ENCODE data around the gene PHF21A.
"Not testable (repeated sequence)": the region's sequence is repeated elsewhere in the genome, so short reads cannot be mapped to it uniquely, and the experiment has no call there.

Gene PHF21A

DNA sequence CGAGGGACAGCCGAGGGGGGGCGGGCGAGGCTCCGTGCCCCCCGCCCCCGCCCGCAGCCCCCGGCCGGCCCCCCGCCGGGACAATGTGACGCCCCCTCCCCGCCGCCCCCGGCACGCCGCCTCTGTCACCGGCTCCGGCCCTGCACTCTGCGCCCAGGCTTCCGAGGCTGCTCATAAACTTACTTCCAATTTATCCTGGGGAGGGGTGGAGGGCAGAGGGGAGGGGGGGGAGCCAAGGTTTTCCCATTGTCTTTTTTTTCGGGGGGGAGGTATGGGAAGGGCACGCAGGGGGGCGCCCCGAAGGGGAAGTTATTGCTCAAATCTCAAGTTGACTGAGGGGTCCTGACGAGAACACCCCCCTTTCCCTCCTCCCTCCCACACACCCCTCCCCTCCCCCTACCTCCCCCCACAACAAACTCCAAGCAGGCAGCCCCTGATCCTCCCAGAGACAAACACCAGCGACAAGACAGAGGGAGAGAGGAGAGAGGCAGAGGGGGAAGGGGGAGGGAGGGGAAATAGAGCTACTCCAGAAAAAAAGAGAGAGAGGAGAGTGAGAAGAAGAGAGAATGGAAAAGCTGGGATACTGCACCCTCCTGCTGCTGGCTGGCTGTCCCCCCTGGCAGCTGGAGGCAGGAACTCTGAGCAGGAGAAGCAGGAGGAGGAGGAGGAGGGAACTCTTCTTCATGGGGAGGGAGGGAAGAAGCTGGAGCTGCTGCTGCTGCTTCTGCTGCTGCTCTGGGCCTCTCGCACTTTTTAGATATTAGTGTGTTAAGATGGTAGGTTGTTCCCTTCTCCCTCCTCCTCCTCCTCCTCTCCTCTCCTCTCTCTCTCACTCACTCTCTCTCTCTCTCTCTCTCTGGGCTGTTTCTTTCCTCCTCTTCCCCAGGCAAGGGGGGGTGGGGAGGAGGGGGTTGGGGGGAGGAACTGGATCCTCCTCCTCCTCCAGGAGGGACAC, 631 bp downstream of the PHF21A start:
- peak; percentile 24 for DNase-seq

DNA sequence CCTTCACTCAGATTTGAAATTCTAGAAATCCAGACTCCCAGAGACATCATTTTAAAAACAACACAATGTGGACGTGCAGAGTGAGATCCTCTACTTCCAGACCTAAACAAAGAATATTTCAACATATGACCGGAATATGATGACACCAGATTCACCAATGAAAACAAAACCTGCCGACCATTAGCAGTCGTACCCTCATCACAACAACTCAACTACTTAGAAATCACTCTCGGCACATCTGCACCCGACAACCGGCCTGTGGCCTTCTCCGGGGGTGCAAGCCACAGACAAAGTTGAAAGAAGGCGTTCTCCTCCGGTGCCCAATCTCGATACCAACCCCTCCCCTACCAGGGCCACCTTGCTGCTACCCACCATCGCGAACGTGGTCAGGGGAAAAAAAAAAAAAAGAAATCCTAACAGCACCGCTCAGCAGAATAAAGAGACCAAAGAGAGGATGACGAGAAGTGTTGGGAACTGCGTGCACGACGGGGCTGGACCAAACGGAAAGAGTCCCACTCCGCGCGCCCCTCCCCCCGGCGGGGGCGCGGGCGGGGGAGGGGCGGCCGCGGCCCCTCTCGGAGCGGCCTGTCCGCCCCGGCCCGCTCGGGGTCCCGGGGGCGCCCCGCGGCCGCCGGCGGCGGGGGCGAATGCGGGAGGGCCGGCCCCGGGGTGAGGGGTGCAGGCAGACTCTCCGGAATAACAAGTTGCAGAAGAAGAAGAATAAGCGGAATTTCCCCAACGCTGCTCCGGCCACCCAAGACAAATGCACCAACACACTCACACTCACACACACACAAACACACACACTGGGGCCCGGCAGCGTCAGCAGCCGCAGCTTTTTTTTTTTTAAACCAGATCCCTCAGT, 1.7 kb downstream of the PHF21A start:
- peak; percentile 59 for DNase-seq

DNA sequence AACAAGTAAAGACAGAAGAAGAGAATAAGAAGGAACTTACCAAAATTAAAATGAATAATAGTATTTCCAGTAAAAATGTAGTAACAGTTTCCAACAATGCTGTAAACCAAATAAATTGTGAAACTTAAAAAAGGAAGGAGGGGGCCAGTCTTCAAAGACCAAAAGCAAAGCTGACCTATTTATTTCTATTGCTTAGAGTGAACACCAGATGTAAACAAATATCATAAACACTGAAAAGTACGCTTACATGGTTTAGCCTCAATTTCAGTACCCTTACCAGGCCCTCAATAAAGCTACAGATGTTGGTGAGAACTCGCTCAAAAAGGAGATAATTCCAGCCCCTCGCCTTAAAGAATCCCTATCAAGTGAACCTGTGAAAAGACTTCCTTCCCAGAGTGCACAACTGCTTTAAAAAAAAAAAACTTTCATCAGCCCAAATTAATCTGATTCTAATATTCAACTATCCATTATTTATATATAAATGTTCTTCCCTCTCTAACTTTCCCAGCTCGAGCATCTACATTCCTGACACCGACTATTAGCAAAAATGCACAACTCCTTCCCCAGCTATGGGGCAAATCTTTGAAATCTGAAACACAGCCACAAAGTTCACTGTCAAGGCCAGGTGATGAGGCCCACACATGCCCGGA, 2.4 kb downstream of the PHF21A start:
- DNase-seq: no peak

DNA sequence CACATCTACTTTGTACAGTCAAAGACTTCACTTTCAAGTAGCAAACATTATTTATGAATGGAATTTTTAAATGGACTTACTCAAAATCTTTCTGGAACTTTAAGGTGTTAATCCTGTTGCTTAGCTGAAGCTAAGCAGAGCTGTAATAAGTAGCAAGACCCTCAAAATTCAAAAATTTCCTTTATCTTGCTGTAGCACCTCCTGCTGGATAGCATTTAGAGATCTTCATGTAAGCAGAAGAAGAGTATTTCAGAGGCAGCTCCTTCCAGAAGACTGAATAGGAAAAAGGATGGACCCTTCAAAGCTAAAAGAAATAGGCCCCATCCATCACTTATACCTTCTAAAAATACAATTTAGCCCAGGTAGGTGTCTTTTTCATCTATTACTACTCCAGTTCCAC, 3.4 kb downstream of the PHF21A start:
- DNase-seq: no peak

DNA sequence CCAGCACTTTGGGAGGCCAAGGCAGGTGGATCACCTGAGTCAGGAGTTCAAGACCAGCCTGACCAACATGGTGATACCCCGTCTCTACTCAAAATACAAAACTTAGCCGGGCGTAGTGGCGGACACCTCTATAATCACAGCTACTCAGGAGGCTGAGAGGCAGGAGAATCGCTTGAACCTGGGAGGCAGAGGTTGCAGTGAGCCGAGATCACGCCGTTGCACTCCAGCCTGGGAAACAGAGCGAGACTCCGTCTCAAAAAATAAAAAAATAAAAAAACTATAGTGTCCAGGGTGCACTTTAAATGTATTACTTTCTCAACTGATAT, 4.6 kb downstream of the PHF21A start:
- DNase-seq: not testable (repeated sequence)

DNA sequence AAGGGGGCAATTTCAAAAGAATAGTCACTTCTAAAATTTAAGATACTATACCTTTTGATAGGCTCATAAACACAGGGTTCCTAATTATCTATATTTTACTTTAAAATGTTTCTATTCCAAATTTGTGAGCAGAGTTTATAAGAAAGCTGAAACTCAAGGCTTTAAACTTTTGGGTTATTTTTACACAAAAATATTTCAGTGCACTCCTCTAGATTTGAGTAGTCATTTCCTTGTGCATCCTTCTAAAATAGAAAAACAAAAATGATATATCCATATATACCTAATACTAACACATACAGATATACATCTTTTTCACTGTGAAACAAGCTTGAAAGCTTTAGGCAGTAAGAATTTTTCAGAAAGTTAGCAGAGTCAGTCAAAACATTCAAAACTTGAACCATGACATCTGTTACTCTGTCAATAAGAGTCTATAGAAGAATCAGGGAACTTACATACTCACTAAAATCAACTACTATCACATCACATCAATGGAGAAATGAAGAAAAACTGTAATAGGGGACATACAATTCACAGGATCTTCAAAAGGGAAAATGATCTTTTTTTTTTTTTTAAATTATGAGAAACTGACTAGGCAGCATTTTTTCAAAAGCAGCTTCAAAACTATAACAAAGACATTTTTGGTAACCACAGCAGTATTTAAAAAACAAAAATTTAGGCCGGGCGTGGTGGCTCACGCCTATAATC, 5.1 kb downstream of the PHF21A start:
- no peak for DNase-seq

DNA sequence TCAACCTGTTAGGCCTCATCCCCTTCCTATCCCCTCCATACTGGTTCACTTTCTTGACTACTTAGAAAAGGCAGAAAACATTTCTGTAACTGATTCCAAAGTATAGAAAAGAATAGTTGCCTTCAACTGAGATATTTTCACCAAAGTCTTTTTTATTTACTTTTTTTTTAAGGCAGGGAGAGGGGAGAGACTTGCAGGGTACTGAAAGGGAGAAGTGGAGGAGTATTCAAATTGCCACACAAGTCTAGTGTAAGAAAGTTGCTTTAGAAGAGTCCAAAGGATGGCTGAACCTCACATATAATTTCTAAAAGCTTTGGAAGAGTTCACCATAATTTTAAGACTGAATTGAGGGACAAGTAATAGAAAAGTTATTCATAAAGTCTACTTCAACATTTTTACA, 6.3 kb downstream of the PHF21A start:
- no peak for DNase-seq

DNA sequence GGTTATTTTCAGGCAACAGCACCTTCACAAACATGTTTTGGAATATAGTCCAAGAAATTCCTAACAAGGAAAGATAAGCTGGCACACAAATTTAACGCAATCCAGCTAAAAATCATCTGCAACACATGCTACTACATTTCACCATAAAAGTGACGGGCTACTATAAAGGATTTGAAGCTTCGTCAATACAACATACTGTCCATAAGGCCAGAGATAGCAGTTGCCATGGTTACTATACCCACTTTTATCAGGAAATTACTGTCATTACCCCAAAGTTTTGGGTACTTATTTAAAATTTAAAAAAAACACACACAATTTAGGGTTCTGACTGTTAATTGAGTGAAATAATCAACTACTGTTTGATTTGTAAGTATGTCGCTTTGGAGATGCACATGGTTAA, 6.9 kb downstream of the PHF21A start:
- no peak for DNase-seq

DNA sequence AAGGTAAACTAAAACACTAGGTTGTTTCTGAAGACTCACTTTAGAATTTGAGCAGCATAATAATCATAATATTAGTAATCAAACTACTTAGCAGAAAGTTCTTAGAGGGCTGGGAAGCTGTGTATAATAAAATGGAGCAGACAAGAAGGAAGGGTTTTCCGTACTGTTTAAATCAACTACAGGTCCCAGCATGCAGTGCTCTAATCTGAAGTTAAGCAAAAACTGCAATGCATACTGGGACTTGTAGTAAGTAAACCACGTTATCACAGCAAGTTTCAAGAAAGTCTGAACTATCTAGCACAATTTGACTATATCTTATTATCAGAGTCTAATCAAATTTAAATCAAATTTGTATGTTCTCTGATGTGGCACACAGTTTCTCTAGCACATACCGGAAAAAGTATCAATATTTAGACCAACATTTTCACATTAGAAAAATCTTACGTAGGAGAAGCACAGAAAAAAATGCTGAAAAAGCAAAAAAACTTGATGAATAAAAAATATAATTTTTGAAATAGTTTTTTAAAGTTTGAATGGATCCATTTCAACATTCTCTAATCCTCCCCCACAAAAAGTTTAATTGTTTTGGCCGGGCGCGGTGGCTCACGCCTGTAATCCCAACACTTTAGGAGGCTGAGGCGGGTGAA, 8.2 kb downstream of the PHF21A start:
- no peak for DNase-seq

DNA sequence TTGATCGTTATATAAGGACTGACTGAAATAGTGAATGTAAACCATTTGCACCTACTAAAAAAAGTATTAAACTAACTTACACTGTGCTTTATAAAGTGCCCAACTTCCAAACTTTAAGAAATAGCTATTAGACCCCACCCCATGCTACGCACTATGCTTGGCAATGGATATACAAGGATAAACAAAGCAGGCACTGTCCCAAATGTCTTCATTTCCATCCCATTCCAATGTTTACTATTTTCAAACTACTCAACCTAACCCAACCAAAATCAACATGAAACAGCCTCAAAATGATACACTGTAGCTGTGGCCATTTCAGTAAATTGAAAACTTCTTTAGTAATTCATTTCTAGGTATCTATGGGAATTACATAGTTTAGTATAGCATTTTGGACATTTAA, 12.5 kb downstream of the PHF21A start:
- DNase-seq: no peak

DNA sequence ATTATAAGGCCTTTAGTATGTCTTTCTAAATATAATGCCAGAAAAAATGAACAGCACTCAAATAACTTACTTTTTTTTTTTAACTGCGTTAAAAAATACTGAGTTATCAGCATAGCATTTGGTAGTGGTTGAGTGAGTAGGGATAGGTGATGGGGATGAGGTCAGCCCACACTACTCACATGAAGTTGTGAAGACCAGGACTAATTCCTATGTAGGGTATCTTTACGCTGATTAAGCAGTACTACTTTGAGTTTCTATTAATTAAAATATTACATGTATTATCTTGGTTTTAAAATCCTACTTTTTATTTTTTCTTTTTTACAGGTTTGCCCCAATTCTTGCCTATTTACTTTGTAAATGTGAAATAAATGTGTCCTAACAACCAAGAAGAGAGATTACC, 13.5 kb downstream of the PHF21A start:
- no peak for DNase-seq

DNA sequence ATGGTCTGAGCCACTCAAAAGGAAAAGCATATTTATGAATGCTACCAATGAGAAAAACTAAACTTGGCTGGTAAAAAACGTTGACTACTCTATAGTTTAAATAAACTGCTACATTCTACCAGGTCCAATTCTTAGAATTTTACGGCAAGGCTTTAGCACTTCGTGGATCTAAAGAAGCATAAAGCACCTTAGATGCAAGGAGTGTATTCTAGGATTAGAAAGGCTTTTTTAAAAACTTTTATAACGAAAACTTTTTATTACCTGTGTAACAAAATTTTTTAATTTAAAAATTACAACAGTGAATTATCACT, 13.9 kb downstream of the PHF21A start:
- no peak for DNase-seq

DNA sequence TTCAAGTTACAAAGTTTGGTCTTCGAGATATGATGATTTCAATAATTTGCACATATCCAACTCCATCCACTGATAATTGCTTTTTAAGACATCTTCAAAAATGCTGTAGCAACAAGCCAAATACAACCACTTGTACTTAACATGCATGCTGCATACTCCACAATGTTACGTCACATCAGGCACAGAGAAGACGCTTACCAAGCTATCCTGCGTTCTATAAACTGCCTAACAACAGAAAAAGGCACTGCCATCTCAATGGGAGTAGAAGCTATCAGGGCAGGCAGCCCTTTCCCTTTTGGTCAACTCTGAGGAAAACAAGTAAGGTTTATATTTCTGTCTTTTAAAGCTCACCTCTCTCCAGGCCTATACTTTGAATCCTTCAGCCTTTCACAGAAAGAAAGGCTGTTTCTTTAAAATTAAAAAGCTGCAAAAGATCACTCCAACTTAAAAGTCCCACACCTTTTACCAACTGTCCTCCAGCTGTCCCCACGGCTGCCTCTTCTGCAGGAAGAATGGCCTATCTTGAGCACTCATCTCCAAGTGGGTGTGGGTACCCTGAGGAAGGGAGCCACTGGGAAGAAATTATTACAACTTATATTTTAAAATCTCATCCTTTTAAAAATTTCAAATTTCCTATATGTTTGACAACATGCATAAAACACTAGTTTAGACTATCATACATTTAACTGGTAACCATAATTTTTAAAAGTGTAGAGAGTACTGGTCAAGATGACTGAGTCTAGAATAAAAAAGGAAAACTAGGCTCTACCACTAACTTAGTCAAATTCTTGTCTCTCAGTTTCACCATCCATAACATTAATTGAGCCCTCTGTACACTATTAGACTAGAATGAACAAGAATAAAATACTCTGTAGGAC, 14.5 kb downstream of the PHF21A start:
- DNase-seq: no peak

DNA sequence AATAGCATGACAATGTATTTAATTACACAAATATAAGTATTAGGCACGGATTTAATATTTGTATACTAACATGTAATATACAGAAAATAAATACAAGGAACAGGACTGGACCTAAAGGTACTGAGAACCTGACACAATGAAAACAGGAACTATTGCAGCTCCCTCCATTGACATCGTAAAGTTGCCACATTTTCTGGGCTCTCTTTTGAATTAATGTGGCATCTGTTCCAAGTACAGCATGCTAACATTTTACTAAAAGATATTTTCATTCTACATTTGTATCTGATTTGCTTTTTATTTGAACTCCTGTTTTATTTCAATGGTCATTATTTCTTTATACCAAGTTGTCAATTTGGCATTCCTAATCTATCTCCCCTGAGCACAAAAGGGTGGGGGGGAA, 15.3 kb downstream of the PHF21A start:
- DNase-seq: no peak

DNA sequence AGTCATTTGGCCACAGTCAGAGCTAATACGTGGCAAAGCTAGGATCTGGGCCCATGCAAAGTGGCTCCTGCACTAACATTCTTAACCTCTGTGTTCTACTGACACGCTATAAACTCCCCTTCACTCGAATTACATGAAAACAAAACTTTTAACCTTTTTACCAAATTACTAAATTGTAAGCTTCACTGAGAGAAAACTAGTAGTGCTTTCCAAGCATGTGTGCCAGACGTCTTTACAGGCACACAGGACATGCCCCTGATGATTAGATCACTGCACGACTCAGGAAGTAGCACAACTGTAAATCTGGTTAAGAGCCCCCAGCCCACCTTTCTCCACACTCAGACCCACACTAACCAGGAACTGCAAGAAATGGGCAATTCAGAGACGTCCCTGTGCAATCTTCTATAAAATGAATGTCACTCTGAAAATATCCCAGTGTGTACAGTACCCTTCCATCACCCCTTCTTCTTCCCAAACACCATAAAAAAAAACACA, 16.1 kb downstream of the PHF21A start:
- DNase-seq: no peak

DNA sequence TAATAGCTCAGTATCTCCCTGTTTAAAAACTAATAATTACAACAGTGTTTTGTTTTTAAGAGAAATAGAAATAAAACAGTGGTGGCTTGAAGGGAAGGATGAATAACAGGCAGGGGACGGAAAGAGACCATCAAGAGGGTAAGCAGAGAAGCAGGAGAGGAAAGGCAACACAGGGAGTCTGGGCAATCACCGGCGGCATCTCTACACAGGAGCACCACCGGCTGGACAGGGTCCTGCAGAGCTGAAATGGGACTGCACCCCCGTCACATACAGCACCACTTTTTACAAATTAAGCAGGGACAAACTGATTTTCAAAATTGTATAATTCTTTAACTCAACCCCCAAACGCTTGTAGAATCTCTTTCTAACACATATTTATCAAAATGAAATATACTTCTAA, 18.4 kb downstream of the PHF21A start:
- DNase-seq: no peak

DNA sequence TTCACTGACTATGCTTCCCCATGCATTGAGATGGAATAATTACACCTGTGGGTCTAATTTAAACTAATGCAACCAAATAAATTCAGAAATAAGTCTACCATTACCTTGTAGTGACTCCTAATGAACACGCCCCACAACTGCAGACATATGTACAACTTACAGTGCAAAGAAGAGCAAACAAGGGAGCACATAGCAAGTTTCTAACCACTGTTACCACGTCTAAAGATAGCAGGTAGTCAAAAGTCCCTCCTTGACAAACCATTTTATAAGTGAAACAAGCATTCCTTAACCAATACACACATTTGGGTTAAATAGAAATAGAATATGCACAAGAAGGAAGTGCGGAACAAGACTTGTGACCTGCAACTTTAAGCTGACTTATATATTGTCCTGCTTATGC, 20.6 kb downstream of the PHF21A start:
- DNase-seq: no peak

DNA sequence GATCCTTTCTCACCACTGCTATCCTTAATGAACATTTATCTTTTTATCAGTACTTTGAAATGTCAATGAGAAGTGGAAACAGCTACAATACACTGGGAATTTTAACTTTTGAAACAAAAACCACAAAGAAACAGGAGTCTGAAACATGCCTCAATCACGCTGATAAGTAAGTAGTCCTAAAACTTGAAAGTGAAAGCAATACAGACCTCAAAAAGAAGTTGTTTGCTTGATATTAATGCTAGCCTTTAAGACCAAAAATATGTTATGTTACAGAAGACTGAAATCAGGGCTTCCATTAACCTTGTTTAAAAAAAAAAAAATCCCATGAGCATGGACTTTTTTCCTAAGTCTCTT, 21.3 kb downstream of the PHF21A start:
- DNase-seq: no peak

DNA sequence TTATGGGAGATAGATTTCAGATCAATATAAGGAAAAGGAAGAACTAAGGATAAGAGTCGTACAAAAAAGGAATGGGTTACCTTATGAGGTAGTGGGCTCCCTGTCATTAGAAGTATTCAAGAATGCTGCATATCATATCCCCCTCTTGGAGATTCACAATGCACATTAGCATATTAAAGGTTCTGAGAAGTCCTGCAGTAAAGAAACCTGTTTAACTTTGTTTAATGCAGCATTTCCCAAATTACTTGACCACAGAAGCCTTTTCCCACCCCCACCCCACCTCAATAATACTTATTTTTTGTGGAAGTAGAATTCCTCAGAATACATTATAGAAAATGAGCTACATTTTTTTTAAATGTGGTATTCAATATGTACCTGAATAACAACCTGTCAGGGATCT, 30.9 kb downstream of the PHF21A start:
- no peak for DNase-seq

DNA sequence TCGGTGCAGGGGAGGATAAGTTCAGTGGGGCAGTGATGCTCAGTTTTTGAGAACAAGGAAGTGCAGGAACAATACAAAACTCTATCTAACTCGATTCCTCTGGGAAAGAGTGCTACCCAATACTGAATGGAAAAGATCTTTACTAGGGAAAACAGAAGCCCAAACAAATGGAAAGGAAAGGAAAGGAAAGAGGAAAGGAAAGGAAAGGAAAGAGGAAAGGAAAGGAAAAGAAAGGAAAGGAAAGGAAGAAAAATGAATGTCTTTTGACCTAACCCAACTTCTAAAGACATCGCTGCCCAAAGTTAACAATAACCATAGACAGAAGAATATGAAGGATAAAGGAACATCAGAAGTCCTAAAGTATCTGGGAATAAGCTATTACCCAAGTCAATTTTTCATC, 41.6 kb downstream of the PHF21A start:
- no peak for DNase-seq

DNA sequence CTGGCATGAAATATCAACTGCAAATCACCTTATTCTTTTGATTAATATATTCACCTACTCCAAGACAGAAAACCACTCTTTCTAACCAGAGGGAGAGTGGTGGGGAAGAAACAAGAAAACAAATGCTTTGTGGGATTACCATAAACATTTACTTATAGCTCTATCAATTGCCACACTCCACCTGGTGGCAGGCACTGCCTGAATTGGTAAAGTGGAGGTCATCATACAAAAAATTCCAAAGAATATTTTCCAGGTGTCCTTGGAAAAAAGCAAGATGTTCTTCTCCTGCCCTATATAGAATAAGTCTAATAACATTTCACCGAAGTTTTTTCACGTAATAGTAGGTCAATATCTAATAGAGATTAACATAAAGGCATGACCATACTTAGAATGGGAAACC, 45.3 kb downstream of the PHF21A start:
- no peak for DNase-seq

DNA sequence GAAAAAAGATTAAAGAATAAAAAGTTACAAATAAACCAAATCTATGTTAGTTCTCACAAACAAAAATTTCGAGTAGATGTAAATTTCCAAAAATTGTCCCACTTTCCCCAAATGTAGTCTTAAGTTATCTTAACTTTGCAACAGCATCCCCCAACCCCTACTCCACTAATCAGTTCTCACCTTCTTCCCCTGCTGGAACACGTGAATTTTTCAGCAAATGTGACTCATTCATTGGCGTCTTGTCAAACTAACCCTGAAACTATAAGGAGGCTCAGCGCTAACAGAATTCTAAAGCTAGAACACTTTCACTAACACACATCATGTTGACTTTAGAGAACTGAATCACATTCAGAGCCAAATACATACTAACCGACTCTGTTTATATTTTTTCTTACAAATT, 46.1 kb downstream of the PHF21A start:
- no peak for DNase-seq

Measured in activated CD8-positive, alpha-beta memory T cell treated with anti-CD3 and anti-CD28 coated beads, Interleukin-2, amount 50 U/mL, for 4 hours (primary cell).